ENCODE data around the gene PDE5A. TPM values are rescaled to one million over a fixed set of nuclear protein-coding genes. Genes with fewer than 3 reads are reported as not detected.

PDE5A gene
- total RNA-seq (10 to 100 TPM in 7 of 9 donors, 1 to 10 TPM in 2; 6.7 to 23.2 (median 20.5) TPM), polyA plus RNA-seq (1 to 10 TPM; 6.8 to 7.9 (median 7.0) TPM)
- long read RNA-seq, donor 1 = 0 reads
- long read RNA-seq, donor 2, partial matches to known transcripts = 0 of 1 reads
- long read RNA-seq, donor 2, other reads (novel, unspliced or antisense) = 0 of 1 reads
- long read RNA-seq, donor 3 = 0 reads
- long read RNA-seq, donor 4, partial matches to known transcripts = 0 of 1 reads
- long read RNA-seq, donor 4, other reads (novel, unspliced or antisense) = 1 of 1 reads
- long read RNA-seq, donor 5, full-length matches to known transcripts = 3 of 13 reads
- long read RNA-seq, donor 5, partial matches to known transcripts = 3 of 13 reads
- long read RNA-seq, donor 5, other reads (novel, unspliced or antisense) = 7 of 13 reads
- long read RNA-seq, donor 6, partial matches to known transcripts = 3 of 5 reads
- long read RNA-seq, donor 6, other reads (novel, unspliced or antisense) = 1 of 5 reads
- long read RNA-seq, donor 7 = 0 reads
- long read RNA-seq, donor 8 = 0 reads
- long read RNA-seq, donor 9 = 0 reads
- long read RNA-seq, donor 10 = 0 reads

DNA sequence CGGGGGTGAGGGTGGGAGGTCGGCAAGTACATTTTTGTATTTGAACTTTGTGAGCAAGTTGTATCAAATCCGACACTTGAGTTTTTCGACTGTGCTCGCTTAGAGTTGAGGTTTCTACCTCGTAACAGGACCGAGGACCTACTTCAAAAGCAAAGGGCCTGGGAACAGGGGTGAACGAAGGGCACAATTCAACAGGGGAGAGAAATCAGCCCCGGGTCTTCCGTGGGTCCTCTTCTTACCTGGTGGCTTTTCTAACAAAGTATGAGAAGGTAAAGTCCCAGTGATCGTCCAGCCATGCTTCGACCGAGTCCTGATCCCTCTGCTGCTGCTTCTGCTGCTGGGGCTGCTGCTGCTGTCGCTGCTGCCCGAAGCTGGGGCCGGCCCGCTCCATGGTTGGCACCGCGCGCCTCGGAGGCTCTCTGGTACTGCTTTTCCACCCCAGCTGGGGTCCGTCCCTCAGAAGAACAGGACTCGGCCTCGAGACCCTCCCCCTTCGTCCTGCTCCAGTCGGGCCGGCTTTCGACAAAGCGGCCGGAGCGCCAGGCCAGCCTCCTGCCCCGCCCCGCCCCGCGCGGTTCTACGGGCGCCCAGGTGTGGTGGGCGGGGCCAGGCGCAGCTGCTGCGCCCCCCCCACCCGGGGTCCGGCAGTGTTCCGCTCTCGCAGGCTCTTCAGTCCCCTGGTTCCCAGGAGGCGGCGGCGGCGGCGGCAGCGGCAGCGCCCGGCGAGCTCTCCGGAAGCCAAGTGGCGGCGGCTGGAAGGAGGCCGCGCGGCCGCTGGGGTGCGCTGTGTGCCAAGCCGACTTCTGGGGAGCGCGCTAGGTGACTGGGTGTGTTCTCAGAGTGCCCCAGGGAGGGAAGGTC is at the start of gene PDE5A:
PDE5A (minus strand) TSS at position 524 of the 861 bp plus-strand sequence; CDS start at position 391, 133 bp downstream.
- H3K27me3 ChIP-seq = no peaks in the 10 kb centered on the region
- peak; percentile 71 to 83 (median 78) for DNase-seq
- no peaks in the 10 kb centered on the region for H3K36me3 ChIP-seq (replicated peaks in 1 of 2)
- peaks cover 4 to 11% of the 10 kb centered on the region in 2 donors for H3K4me1 ChIP-seq (replicated peaks in 1 of 2)
- WGBS, 4 donors = 0 to 1% (median 1%) methylated on average over 21 to 65 of the region's 65 CpGs
- intact Hi-C loops (cut with DNase I) = loop anchor here (5.0 to 10.0 kb wide), 2 partner anchors 64 to 66 kb away; no protein-coding TSS in a partner anchor
- TF ChIP-seq, protein P1, sequence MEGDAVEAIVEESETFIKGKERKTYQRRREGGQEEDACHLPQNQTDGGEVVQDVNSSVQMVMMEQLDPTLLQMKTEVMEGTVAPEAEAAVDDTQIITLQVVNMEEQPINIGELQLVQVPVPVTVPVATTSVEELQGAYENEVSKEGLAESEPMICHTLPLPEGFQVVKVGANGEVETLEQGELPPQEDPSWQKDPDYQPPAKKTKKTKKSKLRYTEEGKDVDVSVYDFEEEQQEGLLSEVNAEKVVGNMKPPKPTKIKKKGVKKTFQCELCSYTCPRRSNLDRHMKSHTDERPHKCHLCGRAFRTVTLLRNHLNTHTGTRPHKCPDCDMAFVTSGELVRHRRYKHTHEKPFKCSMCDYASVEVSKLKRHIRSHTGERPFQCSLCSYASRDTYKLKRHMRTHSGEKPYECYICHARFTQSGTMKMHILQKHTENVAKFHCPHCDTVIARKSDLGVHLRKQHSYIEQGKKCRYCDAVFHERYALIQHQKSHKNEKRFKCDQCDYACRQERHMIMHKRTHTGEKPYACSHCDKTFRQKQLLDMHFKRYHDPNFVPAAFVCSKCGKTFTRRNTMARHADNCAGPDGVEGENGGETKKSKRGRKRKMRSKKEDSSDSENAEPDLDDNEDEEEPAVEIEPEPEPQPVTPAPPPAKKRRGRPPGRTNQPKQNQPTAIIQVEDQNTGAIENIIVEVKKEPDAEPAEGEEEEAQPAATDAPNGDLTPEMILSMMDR (IDR thresholded peaks at IDR 0.05) = peak; percentile 38 to 84 (median 70)
- no peak for TF ChIP-seq POLR2A (IDR thresholded peaks at IDR 0.05)
- H3K9me3 ChIP-seq (replicated peaks in 1 of 3) = no peaks in the 10 kb centered on the region
- H3K27ac ChIP-seq = peak within 1 kb of the TSS in 4 of 5 donors; percentile 62 to 89 (median 72)
- H3K4me3 ChIP-seq = peak within 1 kb of the TSS; percentile 49 to 89 (median 67)

DNA sequence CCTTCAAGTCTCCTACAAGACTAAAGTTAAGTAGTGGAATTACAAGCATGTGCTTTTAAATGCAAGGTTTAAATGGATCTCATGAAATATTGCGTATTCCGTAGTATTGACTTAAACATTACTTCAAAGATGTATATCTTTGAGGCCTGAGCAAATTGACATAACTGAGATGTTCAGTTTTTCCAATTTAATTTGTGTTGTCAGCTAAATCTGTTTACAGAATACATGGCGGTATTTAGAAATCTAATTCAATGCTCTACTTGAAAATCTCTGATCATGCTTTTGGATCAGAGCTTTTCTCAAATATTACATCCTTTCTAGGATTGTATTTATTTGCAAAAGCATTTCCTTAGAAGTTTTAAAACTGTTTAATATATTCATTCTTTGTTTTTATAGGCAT is 47.5 kb upstream of the PDE5A start:
- peaks cover 0 to 10% of the 10 kb centered on the region in 2 donors for H3K4me1 ChIP-seq (replicated peaks in 1 of 2)
- intact Hi-C loops (cut with DNase I) = no loop called here
- no peaks in the 10 kb centered on the region for H3K36me3 ChIP-seq (replicated peaks in 1 of 2)
- WGBS, 4 donors = 71 to 94% (median 88%) methylated on average over 3 of the region's 3 CpGs
- no peak for DNase-seq
- no peaks in the 10 kb centered on the region for H3K27me3 ChIP-seq
- no peak overlapping the region for H3K27ac ChIP-seq
- H3K9me3 ChIP-seq (replicated peaks in 1 of 3) = no peaks in the 10 kb centered on the region
- TF ChIP-seq, protein P1 (IDR thresholded peaks at IDR 0.05) = no peak
- TF ChIP-seq POLR2A (IDR thresholded peaks at IDR 0.05) = no peak
- H3K4me3 ChIP-seq = no peak overlapping the region

DNA sequence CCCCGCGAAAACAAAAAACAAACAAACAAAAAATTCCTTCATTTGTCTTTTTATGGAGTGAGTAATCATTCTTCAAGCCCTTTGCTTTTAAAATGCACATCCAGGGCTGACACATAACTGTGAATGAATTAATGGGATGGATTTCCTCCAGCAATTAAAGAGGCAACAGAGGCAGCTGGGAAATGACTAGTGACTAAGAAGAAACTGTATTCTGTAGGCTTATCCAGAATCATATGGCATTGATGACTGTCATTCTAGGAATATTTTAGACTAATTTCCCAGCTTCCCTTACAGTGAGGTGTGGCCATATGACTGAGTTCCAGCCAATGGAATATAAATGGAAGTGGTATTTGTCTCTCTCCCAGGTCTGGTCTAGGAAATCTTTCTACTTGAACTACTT is 46.8 kb upstream of the PDE5A start:
- no peak overlapping the region for H3K4me3 ChIP-seq
- H3K27me3 ChIP-seq = no peaks in the 10 kb centered on the region
- no peak overlapping the region for H3K27ac ChIP-seq
- peaks cover 0 to 10% of the 10 kb centered on the region in 2 donors for H3K4me1 ChIP-seq (replicated peaks in 1 of 2)
- H3K9me3 ChIP-seq (replicated peaks in 1 of 3) = no peaks in the 10 kb centered on the region
- TF ChIP-seq POLR2A (IDR thresholded peaks at IDR 0.05) = no peak
- TF ChIP-seq, protein P1 (IDR thresholded peaks at IDR 0.05) = no peak
- intact Hi-C loops (cut with DNase I) = no loop called here
- H3K36me3 ChIP-seq (replicated peaks in 1 of 2) = no peaks in the 10 kb centered on the region
- no peak for DNase-seq
- 61 to 82% (median 72%) methylated on average over 2 of the region's 2 CpGs for WGBS, 4 donors

DNA sequence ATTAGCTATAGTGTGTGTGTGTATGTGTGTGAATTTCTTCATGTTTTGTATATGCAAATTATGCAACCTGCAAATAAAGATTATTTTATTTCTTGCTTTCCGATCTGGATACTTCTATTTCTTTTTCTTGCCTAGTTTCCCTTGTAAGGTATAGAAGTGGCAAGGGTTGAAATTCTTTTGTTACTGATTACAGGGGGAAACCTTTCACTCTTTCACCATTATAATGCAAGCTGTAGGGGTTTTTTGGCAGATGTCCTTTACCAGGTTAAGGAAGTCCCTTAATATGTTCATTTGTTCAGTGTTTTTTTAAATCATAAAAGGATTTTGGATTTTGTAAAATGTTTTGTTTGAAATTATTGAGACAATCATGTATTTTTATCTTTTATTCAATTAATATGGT is 44.3 kb upstream of the PDE5A start:
- 73 to 84% (median 80%) methylated on average over 1 of the region's 1 CpG for WGBS, 4 donors
- Histone ChIP-seq H3K36me3 (replicated peaks in 1 of 2) (no peaks in the 10 kb centered on the region), H3K27ac (no peak overlapping the region), H3K9me3 (replicated peaks in 1 of 3) (no peaks in the 10 kb centered on the region), H3K4me3 (no peak overlapping the region), H3K27me3 (no peaks in the 10 kb centered on the region), H3K4me1 (replicated peaks in 1 of 2) (peaks cover 0 to 3% of the 10 kb centered on the region in 2 donors)
- TF ChIP-seq POLR2A (IDR thresholded peaks at IDR 0.05) = no peak
- TF ChIP-seq, protein P1 (IDR thresholded peaks at IDR 0.05) = no peak
- no peak for DNase-seq
- intact Hi-C loops (cut with DNase I) = no loop called here

Data from adrenal gland (tissue), 19 donors.